HG03439 (cell line): ENCODE results near the gene KRTAP6-2.

ENCODE experiments used
- ATAC-seq: cut with Tn5 transposase; IDR thresholded peaks from one replicate; pipeline ENCODE4 v1.9.1; 2021; ENCODE audit warnings: mild to moderate bottlenecking, moderate library complexity; ENCODE audit not compliant: unreplicated experiment

Gene KRTAP6-2

GRCh38 chr21:30577766-30578165 lies 20.9 kb downstream of the KRTAP6-2 start:
- no peak for ATAC-seq

- ATAC-seq: no peak
Measured at GRCh38 chr21:30567617-30568016, 31.1 kb downstream of the KRTAP6-2 start.

- ATAC-seq: no peak
Measured at GRCh38 chr21:30563630-30564029, 35.1 kb downstream of the KRTAP6-2 start.

- no peak for ATAC-seq
Measured at GRCh38 chr21:30563072-30563471, 35.6 kb downstream of the KRTAP6-2 start.

DNA sequence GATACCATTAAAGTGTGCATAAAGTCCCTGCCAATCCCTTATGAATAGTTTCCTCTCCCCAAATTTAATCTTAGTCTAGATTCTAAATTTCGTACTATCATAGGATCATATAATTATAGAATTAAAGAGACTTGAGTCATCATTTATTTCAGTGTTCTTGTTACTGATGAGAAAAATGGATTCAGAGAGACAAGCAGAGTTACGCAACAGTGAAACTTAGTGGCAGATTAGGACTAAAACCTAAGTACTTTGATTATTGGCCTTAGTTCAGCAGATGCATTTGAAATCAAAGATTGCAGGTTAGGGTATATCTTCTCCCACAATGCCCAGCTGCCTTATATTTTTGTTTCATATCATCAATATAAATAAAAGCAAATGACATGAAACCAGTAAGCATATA lies 36.7 kb downstream of the KRTAP6-2 start:
- ATAC-seq: no peak

DNA sequence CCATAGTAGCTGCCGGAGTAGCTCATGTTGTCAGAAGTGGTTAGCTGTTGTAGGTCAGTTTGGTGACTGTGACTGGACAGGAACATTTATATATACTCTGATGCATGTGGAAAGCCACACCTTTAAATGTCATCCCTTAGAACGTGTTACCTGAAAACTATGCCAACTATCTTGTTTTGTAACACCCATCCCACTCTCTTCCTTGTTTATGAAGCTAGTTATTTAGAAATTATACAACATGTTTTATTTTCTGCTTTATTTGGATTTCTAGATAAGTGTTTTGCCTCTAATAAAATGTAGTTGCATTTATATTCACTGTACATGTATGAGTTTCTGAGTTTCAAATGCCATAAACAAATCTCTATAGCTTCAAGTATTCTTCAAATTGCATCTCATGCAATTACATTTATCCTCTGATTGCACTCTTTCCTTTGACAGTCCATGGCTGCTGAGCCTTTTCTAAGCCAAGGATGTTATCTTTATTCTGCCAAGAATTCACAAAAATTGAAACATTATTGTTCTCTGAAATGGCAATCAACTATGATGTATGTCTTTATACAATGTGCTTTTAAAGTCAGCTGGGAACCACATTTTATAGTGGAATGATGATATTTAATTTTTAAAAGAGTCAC lies 37.3 kb downstream of the KRTAP6-2 start, which contains the start of gene KRTAP19-7:
KRTAP19-7 (minus strand) TSS at position 51 of the 632 bp plus-strand sequence; CDS start at position 26, 25 bp downstream.
- ATAC-seq: no peak

DNA sequence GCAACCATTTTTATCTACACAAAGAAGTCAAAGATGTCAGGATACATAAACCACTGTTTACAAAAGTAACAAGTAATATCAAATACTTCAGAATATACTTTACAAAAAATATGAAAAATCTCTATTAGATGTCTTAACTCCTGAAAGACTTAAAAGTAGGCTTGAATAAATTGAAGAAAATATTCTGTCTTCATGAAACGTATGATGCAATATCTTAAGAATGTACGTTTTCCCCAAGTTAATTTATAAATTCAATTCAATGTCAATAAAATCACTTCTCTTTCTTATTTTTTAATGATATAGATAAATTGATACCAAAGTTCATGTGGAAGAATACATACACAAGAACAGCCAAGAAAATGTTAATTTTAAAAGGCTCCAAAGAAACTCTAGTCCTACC lies 43.6 kb downstream of the KRTAP6-2 start:
- no peak for ATAC-seq

GRCh38 chr21:30552782-30553181 lies 45.9 kb downstream of the KRTAP6-2 start:
- ATAC-seq: no peak
